WI38 (cell line): ENCODE data around the gene APOBEC3C.
"Not testable (repeated sequence)": the region's sequence is repeated elsewhere in the genome, so short reads cannot be mapped to it uniquely, and the experiment has no call there.

Source experiments
- H3K4me3 ChIP-seq: 2 replicates; pipeline ENCODE4 v1.5.1; 2011; ENCODE audit warnings: low read depth, mild to moderate bottlenecking, control low read depth, low read length
- CTCF ChIP-seq: IDR thresholded peaks from 2 replicates; pipeline ENCODE4 v1.5.1; 2012; ENCODE audit warnings: low read depth, mild to moderate bottlenecking, control low read depth, low read length

The APOBEC3C gene

GRCh38 chr22:39017596-39018365, 3.7 kb downstream of the APOBEC3C start:
- no peak for TF ChIP-seq CTCF
- no peak overlapping the region for H3K4me3 ChIP-seq

GRCh38 chr22:39020021-39020651, 6.1 kb downstream of the APOBEC3C start:
- H3K4me3 ChIP-seq, result not testable (repeated sequence)

- peak overlapping the region; percentile 34 for H3K4me3 ChIP-seq
Measured at GRCh38 chr22:39021552-39022250, 7.6 kb downstream of the APOBEC3C start.

GRCh38 chr22:39024519-39025308, 10.7 kb downstream of the APOBEC3C start:
- no peak for TF ChIP-seq CTCF
- H3K4me3 ChIP-seq, result no peak overlapping the region

More at GRCh38 chr22:39021552-39022250, 7.6 kb downstream of the APOBEC3C start:
- TF ChIP-seq CTCF, result no peak

- TF ChIP-seq CTCF, result no peak
- no peak overlapping the region for H3K4me3 ChIP-seq
Measured at GRCh38 chr22:39026509-39027150, 12.6 kb downstream of the APOBEC3C start.

GRCh38 chr22:39027717-39028116, 13.7 kb downstream of the APOBEC3C start:
- H3K4me3 ChIP-seq, result no peak overlapping the region
- TF ChIP-seq CTCF, result no peak

- no peak overlapping the region for H3K4me3 ChIP-seq
- TF ChIP-seq CTCF, result no peak
Measured at GRCh38 chr22:39028281-39028680, 14.2 kb downstream of the APOBEC3C start.
